Suprapubic skin (tissue), 3 donors: ENCODE data around the gene LRRC61.

Experiments
- CTCF ChIP-seq, 2 donors: fragments of 200-600 bp in 1 of 2; fragments of 450-650 bp in 1 of 2; sonication (generic) in 1 of 2; IDR thresholded peaks; one replicate each; pipeline ENCODE4 v1.5.1; 2016 to 2019; ENCODE audit warnings: antibody characterized with exemption in 2 of 2, mild to moderate bottlenecking in 1 of 2, moderate library complexity in 1 of 2
- POLR2A ChIP-seq, 2 donors: fragments of 450-650 bp; IDR thresholded peaks; one replicate each; pipeline ENCODE4 v1.6.1; 2017; ENCODE audit warnings: antibody characterized with exemption in 2 of 2, mild to moderate bottlenecking in 2 of 2, moderate library complexity in 2 of 2

- TF ChIP-seq CTCF (IDR thresholded peaks at IDR 0.05) = no peak
- no peak for TF ChIP-seq POLR2A (IDR thresholded peaks at IDR 0.05)
These were observed 2.7 kb downstream of the LRRC61 start for GRCh38 chr7:150325901-150326300.
